Mesenteric fat pad (tissue), 1 donor: Measurements from ENCODE around the gene HOPX. TPM values are rescaled to one million over a fixed set of nuclear protein-coding genes. Genes with fewer than 3 reads are reported as not detected.
"Not testable (repeated sequence)": the region's sequence is repeated elsewhere in the genome, so short reads cannot be mapped to it uniquely, and the experiment has no call there.

Experiments used
- DNase-seq: peaks from one replicate; pipeline ENCODE4 v3.0.0-alpha.2; 2020; ENCODE audit warnings: low spot score
- total RNA-seq: library from RNA; stranded (reverse); fragmentation: NEBNext Ultra II Directional; extraction: Animal tissue kit (Norgen Biotek cat#: 25700); gene quantifications from one replicate; pipeline ENCODE4 v1.2.1, GENCODE V29; 2021
- donor health status: DM: yes; HTN: yes; CAD: no.

Gene HOPX
- total RNA-seq, 1 donor from 2014 or later, result 3.2 TPM

DNA sequence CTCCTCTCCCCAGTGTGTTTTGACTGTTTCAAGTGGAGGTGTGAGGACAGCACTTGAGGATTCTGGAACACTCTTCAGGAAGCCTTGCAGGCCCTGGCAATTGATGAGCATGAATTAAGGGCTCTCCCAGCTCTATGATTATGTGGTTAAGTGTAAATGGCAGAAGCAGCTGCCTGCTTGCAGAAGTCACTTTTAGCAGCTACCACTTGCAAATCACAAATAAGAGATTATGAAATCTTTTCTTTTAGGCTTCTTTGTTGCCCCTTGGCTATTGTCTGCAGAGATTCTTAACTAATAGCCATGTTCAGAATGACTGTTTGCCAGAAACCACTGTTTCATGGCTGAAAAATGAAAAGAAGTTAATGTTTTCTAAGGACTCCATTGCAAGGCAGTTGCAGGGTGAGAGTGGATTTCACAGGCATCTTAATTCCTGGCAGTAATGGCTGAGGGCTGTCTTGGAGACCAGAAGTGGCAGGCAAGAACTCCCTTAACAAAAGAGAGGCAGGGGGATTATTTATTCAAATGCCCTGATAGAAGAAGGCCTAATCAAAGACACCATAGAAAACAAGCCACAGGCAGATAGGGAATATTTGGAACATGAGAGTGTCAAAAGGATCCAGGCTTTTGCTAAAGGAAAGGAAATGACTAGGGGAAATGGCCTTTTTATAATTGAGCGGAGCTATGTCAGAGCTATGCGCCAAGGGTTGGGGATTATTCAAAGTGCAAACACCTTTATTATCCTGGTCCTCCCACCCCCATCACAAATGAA, 8.3 kb upstream of the HOPX start:
- DNase-seq, result no peak

GRCh38 chr4:56688094-56688647, 7.1 kb upstream of the HOPX start:
- no peak for DNase-seq

- no peak for DNase-seq
Observed at GRCh38 chr4:56686537-56687231, 5.6 kb upstream of the HOPX start.

- DNase-seq, result no peak
Observed at GRCh38 chr4:56684320-56685050, 3.4 kb upstream of the HOPX start.

- DNase-seq, result no peak
Observed at GRCh38 chr4:56683455-56683854, 2.4 kb upstream of the HOPX start.

DNA sequence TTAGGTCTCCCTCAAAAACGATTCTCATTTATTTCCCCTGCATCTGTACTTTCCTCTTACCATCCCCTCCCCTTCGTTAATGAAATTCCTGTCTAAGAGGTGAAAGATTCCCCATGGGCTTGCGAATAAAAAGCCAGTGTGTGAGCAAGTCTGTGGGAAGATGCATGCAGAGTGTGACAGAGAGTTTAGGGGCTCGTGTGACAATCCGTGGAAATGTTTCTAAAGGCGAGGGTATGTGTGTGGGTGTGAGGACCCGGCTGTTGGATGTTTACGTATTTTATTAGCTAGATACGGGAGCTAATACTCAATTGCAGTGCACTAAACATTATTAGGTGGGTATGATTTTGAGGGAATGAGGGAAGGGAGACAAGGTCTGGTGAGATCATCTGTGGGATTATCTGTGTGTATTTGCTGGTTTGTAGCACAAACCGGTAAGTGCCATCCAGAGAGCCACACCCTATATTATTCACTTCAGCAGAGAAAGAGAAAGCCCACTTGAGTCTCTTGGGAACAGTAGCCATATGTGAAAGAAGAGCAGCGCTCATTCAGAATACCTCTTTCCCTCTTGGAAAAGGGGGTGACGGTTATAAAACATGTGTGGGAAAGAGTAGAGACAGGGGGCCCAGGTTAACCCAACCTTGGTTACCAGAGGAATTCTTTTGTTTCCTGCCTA, 893 bp upstream of the HOPX start:
- no peak for DNase-seq

DNA sequence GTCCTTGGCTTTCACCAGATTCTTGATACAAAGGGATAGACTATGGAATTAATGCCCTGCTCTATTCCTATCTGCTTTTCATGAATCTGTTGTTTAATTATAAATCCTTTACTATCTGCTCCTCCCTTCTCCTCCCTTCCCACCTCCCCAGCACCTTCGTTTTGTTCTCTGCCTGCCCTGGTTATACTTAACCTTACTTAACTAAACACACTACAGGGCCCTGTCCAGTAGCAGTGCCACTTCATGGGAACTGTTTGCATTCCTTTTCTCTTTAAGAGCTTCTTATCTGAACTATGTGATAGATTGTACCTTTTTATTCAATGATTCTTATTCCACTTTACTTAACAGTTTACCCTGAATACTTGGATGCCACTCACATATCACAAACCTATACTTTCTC, 830 bp downstream of the HOPX start:
- no peak for DNase-seq

DNA sequence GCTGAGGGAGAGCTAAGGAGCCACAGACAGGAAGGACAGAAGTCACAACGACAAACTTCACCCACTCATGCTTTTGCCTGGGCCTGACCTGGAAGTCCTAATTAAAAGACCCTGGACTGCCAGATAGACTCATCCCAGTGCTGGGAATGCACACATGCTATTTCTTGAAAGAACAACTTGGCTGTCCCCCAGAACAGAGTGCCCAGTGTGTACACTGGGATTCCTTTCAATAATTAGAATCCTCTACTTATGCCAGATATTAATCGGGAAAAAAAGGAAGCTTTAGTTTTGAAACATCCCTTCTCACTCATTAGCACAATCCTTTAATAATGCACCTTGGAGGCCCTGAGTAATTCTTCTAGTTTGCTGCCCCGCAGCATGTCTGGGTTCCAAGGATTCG, 3.4 kb downstream of the HOPX start:
- DNase-seq, result no peak

- DNase-seq, result no peak
Observed at GRCh38 chr4:56674984-56675383, 6.1 kb downstream of the HOPX start.

- DNase-seq, result no peak
Observed at GRCh38 chr4:56671860-56672259, 9.2 kb downstream of the HOPX start.

- no peak for DNase-seq
Observed at GRCh38 chr4:56671373-56671772, 9.7 kb downstream of the HOPX start.

DNA sequence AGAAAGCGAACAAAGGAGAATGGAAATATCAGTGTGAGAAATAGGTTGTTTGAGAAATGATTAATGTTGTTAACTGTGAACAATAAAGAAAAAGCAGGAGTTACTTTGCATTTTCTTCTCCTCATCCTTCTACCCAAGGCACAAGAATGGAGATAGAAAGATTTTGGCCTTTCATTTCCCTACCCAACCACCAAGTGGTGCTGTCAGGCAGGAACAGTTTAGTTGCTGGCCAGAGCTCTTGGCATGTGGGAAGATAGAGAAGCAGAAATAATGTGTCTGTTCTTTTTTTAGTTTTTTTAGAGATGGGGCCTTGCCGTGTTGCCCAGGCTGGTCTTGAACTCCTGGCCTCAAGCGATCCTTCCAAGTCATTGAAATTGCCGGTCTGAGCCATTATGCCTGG, 12.8 kb downstream of the HOPX start:
- no peak for DNase-seq

DNA sequence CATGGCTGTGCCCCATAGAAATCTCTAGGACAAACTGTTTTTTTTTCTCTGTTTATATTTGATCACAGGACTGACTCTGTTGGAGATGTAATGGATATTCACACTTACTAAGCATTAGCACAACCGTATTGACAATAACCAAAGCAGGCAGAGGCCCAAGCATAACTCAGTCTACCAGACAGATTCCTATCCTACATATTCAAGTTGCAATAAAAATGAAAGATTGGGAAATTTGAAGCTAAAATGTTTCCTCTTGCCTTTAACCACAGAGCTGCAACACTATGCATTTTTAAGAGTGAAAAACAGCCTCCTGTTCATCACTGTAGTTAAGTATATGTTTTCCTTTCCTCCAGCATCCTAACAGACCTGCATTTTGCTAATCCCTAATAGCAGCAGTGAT, 13.7 kb downstream of the HOPX start:
- not testable (repeated sequence) for DNase-seq

GRCh38 chr4:56666279-56666678, 14.8 kb downstream of the HOPX start:
- no peak for DNase-seq

GRCh38 chr4:56665781-56666180, 15.3 kb downstream of the HOPX start:
- DNase-seq, result no peak

GRCh38 chr4:56662782-56663468, 18.2 kb downstream of the HOPX start:
- no peak for DNase-seq

- no peak for DNase-seq
Observed at GRCh38 chr4:56659946-56660345, 21.1 kb downstream of the HOPX start.

DNA sequence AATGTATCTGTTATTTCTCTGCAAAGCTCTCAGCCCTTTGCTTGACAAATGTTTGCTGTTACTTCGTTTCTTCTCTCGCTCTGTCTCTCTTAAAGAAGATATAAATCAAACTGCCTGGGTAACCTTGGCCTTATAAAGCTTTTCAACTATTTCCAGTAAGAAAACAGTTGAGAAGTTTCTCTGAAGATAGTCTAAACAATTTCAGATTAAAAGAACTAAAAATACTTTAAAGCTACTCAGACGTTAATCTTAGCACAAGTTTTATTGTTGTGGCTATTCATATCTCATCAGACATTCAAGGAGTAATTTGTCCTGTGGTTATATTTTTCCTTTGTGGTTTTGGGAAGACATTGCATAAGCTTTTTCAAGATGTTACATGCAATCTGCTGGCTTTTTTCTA, 22.6 kb downstream of the HOPX start:
- DNase-seq, result no peak

- no peak for DNase-seq
Observed at GRCh38 chr4:56657818-56658217, 23.3 kb downstream of the HOPX start.

- no peak for DNase-seq
Observed at GRCh38 chr4:56657128-56657527, 24.0 kb downstream of the HOPX start.

DNA sequence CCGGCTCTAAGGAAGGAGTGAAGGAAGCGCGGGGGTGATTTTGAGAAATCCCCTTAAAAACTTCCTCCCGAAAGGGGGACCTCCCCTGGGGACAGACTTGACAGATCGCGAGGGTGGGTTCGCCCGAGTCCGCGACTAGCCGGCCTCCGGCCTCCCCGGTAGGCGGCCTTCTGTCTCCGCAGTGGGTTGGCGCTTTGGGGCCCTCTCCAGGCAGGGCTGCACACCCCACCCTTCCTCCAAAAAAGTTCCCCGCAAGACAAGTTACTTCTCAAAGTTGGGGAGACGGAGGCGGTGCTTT, 24.8 kb downstream of the HOPX start:
- no peak for DNase-seq
